Measurements from ENCODE around the gene RFX1.
"Not testable (repeated sequence)": the region's sequence is repeated elsewhere in the genome, so short reads cannot be mapped to it uniquely, and the experiment has no call there.

RFX1 gene

DNA sequence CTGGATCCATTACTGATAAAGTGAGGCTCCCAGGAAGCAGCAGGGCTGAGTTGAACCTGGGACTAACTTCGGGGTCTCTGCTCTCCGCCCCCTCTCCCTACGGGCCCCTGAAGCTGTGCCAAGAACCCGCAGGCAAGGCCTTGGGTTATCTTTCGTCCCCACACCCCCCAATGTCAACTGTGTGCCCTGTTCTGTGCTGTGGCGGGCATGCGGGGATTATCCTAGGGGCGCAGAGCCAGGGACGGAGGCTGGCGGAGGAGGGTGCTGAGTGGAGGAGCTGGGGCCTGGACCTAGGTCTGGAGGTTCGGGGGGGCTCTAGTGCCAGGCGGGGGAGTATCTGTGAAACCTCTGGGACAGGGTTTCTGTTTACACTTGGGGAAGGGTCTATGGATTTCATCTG is 26.4 kb downstream of the RFX1 start:
- no peak for DNase-seq (ENCODE audit: low read depth in 1 of 2, low spot score in 1 of 2)

DNA sequence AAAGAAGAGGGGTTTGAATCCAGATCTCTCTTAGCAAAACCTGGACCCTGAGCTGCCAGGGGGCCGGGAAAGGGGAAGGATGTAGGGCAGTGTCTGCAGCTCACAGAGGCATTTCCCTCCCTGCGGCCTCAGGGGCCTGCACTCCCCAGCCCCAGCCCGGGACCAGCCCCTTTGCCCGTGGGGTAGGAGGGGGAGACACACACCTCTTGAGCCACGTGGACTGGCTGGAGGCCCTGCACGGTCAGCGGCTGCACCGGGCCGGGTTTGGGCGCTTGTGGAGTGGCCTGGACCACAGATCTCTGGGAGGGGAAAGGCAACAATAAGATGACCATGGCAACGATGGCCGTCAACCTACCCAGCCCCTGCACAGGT is 26.9 kb downstream of the RFX1 start:
- DNase-seq (ENCODE audit: low read depth in 1 of 2, low spot score in 1 of 2) = no peak

DNA sequence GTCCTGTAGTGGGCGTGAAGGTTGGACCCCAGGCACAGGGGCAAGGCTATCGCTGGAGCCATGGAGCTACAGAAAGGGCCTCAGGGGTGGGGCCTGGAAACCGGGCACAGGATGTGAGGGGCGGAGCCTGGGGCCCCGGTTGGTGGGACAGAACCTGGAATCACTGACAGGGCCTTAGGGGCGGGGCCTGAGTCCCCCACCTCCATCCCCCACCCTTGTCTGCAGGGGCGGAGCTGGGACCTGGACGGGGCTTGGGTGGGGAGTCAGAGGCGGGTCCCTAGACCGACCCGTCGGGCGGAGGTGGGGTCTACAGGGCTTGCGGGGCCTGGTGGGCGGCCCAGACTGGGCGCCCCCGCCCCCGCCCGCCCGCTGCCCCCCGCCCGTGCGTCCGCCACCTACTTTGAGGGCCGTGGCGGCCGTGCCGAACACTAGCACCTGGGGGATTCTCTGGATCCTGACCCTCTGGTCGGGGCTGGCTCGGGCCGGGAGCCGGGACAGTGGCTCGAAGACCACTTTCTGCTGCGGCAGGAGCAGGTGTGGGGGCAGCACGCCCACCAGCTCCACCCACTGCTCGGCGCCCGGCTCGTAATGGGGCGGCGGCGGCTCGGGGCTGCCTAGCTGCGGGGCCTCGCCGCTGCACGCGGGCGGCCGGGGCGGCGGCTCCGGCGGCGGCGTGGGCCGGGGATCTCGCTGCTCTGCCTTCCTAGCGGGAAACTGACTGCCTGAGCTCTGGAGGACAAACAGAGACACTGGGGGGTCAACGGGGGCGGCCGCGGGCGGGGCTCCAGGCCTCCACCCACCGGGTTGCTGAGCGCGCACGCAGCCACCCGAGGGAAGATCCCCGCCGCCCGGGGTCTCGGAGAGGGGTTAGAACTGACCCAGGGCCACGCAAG is 27.5 kb downstream of the RFX1 start:
- DNase-seq (ENCODE audit: low read depth in 1 of 2, low spot score in 1 of 2) = no peak

DNA sequence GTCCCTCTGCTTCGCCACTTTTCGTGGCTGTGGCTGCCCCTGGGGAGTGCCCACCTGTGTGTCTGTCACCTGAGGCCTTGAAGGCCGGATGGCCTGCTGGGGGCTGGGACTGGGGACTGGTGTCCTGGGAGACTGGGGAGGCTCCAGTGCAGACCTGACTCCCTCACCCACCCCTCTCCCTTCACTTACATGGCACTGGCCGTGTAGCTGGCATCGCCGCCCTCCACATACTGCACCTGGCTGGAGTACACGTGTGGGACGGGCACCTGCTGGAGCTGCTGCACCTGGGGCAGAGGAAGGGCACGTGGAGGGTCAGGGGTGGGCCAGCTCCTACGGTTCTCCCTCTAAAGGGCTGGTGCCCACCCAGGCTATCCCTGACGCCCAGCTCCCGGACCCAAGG is 28.3 kb downstream of the RFX1 start:
- no peak for DNase-seq (ENCODE audit: low read depth in 1 of 2, low spot score in 1 of 2)

DNA sequence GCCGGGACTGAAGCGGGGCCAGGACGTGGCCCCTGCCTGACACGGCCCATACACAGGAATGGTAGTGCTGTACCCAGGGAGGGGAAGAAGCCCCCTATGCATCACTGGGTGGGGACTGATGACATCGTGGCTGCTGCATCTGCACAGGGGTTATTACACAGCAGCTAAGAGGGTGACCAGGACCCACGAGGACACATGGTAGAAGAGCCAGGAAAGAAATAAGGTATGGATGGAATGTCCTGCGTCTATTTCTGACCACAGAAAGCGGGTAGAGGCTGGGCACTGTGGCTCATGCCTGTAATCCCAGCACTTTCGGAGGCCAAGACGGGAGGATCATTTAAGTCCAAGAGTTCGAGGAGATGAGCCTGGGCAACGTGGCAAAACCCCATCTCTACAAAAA is 29.7 kb downstream of the RFX1 start:
- DNase-seq (ENCODE audit: low read depth in 1 of 2, low spot score in 1 of 2) = no peak

DNA sequence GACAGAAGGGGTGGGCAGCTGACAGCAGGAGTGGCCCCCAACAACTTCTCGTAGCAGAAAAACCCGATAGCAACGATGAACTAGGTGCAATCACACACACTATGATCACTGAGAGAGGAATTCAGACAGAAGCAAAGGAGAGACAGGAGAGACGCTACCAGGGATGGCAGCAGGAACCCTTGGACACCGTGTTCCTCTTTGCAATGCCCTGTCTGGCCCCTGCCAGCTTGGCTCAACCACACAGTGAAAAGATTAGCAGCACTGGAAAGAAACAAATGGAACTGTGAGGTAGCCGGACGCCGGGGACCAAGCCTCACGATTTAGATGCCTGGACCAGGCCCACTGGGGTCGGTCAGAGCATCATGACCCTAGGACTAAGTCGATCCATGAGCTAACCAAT is 30.2 kb downstream of the RFX1 start:
- no peak for DNase-seq (ENCODE audit: low read depth in 1 of 2, low spot score in 1 of 2)

DNA sequence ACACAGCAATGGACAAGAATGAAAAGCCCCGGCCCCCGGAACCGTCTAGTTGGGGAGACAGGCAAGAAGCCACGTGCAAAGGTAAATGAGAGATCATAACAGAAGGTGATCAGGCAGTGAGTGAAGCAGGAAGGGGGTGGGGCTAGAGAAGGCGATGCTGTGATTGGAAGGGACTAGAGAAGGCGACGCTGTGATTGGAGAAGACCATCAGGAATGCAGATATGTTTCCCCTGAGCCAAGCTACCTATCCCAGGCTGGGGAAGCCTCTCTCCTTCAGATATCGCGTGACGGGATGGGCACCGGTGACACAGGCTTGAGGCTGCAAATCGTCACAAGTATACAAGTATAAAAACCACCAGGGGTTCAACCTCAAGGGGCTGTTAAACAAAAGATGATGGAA is 32.0 kb downstream of the RFX1 start:
- DNase-seq (ENCODE audit: low read depth in 1 of 2, low spot score in 1 of 2) = no peak

DNA sequence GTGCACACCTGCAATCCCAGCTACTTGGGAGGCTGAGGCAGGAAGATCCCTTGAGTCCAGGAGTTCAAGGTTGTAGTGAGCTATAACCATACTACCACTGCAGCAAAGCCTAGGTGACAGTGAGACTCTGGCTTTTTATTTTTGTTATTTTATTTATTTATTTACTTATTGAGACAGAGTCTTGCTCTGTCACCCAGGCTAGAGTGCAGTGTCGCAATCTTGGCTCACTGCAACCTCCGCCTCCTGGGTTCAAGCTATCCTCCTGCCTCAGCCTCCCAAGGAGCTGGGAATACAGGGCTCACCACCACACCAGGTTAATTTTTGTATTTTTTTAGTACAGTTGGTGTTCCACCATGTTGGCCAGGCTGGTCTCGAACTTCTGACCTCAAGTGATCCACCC is 32.6 kb downstream of the RFX1 start:
- DNase-seq (ENCODE audit: low read depth in 1 of 2, low spot score in 1 of 2) = not testable (repeated sequence)

DNA sequence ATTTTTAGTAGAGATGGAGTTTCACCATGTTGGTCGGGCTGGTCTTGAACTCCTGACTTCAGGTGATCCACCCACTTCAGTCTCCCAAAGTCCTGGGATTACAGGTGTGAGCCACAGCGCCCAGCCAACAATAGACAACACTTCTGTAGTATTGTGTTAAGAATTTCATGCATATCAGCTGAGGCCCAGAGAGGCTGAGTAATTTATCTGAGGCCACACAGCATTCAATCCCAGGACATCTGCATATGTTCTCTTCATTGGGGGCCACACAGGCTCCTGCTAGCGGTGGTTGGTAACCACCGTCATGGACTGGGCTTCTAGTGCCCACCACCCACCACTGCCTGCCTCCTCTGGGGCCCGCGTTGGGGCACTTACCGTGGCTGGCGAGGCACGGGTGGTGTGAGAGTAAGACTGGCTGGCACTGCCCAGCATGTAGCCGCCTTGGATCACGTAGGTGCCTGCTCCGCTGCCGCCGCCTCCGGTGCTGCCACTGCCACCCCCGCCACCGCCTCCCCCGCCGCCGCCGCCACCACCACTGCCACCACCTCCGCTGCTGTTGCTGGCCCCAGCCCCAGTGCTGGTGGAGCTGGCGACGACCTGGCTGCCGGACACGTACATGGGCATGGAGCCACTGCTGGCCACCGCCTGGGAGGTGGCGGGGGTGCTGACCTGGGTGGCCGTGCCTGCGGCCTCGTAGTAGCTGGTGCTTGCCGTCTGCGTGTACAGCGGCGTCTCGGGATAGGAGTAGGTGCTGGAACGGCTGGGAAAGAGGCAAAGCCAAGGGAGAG is 33.6 kb downstream of the RFX1 start:
- DNase-seq (ENCODE audit: low read depth in 1 of 2, low spot score in 1 of 2) = no peak

DNA sequence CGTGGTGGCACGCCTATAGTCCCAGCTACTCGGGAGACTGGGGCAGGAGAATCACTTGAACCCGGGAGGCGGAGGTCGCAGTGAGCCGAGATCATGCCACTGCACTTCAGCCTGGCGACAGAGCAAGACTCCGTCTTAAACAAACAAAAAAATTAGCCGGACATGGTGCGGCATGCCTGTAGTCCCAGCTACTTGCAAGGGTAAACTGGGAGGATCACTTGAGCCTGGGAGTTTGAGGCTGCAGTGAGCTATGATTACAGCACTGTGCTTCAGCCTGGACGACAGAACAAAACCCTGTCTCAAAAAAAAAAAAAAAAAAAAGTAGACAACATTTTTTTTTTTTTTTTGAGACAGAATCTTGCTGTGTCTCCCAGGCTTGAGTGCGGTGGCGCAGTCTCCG is 34.3 kb downstream of the RFX1 start:
- not testable (repeated sequence) for DNase-seq (ENCODE audit: low read depth in 1 of 2, low spot score in 1 of 2)

DNA sequence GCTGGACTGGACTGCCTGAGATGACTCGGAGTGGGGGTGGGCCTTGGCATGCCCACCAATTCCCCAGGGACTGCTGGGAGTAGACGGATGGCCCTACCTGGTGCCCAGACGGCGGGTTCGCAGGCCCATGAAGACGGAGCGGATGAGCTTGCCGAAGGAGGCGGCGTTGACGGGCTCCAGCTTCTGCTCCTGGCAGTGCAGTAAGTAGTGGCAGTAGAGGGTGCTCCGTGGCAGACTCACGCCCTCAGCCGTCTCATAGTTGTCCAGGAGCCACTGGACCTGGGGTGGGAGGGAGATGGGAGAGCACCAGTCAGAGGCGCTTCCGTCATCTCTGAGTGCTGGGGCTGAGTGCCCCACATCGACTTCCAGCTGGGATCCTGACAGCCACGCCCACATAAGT is 36.2 kb downstream of the RFX1 start:
- no peak for DNase-seq (ENCODE audit: low read depth in 1 of 2, low spot score in 1 of 2)

DNA sequence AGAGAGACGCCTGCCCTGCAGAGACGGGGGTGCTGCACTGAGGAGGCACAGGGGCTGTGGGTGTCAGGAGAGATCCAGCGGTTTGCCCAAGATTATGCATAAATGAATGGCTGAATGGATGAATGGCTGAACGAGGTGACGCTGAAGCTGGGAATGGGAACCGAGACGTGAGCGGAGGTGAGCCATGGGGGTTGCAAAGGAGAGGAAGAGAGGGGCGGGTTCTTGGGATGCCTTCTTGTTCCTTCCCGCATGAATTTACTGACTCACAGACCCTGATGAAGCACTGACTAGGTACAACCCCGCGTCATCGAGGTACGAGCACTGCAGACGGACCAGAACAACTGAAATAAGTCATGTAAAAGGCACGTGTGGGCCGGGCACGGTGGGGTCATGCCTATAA is 37.1 kb downstream of the RFX1 start:
- no peak for DNase-seq (ENCODE audit: low read depth in 1 of 2, low spot score in 1 of 2)

DNA sequence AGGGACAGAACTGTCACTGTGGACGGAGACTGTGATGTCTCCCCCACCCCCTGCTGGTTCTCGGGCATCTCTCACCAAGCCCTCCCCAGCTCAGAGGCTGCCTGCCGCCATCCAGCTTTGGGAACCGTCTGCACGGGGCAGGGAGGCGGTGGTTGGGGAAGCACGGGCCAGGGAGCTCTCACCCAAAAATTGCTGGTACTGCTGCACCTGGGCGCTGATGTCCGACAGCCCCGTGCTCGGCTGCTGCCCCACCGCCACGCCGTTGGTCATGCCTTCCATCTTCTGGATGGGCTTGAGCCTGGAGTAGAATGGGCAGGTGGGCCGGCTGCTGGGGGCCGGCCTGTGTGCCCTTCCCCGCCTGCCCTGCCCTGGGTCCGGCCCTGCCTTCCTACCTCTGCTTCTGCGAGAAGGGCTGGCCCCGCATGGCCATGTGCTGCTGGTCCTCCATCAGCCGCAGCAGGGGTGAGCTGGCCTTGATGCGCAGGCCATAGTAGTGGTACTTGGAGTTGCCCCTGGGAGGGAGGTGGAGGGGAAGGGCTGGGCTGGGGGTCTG is 37.7 kb downstream of the RFX1 start:
- no peak for DNase-seq (ENCODE audit: low read depth in 1 of 2, low spot score in 1 of 2)

DNA sequence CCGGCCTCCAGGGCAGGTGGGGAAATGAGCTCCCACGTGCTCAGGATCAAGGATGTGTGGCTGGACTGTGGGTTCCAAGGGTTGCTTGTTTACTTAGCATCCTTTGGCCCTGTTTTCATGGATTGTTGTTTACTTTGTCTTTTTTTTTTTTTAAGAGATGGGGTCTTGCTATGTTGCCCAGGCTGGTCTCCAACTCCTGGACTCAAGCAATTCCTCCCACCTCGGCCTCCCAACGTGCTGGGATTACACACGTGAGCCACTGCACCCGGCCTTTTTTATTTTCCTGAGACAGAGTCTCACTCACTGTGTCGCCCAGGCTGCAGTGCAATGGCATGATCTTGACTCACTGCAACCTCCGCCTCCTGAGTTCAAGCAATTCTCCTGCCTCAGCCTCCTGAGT is 38.9 kb downstream of the RFX1 start:
- DNase-seq (ENCODE audit: low read depth in 1 of 2, low spot score in 1 of 2) = not testable (repeated sequence)

DNA sequence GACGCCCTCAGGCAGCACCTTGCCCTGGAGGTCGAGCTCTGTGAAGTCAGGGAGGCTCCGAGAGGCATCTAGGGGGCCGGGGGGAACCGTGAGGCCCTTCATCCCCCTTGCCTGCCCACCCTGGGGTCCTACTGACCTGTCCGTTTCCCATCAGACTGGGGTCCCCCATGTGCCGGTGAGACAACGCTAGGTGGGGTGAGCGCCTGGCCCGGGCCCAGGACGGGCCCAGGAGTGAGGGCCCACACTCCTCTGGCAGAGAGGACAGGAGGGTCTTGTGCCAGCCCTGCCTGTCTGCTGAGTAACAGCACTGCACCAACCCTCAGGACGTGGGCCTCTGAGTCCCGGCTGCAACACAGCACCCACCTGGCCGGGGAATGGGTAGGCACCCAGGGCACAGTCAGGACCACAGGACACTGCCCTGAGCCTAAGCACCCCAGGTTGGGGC is 39.4 kb downstream of the RFX1 start:
- no peak for DNase-seq (ENCODE audit: low read depth in 1 of 2, low spot score in 1 of 2)

DNA sequence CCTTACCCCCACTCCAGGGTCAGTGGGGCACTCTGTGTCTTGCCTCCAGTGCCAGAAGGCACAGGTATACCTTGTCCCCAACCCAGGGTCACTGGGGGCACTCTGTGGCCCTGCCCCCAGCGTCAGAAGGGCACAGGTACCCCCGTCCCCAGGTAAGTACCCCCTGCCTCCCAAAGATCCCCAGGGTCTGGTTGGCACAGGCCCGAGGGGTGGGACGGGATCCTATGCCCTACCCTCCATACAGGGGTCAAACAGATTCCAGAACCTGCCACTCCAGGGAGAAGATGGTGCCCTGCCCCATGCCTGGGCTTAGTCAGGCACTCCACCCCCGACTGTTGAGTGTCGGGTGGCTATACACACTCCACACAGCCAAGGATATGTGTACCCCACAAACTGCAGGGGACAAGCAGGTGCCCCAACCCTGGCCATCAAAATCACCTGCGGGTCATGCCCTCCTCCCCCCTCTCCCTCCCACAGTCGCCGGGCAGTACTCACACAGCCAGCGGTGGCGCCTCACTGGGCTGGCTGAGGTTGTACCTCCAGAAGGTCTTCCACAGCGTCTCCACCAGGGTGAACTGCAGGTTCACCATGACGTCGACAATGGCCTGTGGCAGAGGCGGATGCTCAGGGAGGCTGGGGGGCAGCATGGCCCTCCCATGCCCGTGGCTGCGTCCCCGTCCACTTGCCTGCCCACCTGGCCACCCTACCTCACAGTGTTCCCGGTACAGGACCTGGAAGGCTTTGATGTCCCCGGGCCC is 40.0 kb downstream of the RFX1 start:
- no peak for DNase-seq (ENCODE audit: low read depth in 1 of 2, low spot score in 1 of 2)

DNA sequence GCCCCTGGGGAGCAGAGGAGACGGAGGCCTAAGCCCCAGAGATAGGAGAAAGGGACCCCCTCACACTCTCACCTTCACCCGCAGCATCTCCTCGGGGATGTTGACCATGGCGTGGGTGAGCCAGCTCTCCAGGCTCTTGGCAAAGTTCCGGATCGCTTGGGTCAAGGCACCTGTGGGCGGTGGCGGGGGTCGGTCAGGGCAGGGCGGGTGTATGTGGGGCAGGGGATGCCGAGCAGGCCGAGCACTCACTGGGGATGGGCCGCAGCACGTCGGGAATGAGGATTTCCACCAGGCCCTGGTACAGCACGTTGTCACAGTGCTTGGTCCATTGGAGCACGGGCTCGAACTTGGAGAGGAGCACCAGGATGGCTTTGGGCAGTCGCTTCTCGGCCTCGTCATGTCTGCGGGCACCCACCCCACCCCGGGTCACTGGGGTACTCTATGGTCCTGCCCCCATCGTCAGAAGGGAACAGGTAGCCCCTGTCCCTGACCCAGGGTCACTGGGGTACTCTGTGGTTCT is 40.7 kb downstream of the RFX1 start:
- no peak for DNase-seq (ENCODE audit: low read depth in 1 of 2, low spot score in 1 of 2)

DNA sequence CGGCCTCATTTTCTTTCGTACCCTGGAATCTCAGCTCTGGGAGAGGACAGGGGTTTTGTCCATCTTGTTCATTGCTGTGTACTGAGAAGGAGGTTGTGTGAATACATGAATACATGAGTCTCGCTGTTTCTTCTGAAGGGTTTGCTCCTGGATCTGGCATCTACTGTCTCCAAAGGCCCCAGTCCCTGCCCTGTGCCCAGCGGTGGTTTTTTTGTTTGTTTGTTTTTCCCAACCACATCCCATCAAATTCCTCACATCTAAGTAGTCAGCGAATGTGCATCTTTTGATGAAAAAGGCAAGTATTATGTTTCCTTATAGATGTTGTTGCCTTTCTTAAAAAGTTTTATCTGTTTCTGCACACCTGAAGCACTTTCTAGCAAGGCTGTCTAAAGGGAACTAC is 41.3 kb downstream of the RFX1 start:
- no peak for DNase-seq (ENCODE audit: low read depth in 1 of 2, low spot score in 1 of 2)

DNA sequence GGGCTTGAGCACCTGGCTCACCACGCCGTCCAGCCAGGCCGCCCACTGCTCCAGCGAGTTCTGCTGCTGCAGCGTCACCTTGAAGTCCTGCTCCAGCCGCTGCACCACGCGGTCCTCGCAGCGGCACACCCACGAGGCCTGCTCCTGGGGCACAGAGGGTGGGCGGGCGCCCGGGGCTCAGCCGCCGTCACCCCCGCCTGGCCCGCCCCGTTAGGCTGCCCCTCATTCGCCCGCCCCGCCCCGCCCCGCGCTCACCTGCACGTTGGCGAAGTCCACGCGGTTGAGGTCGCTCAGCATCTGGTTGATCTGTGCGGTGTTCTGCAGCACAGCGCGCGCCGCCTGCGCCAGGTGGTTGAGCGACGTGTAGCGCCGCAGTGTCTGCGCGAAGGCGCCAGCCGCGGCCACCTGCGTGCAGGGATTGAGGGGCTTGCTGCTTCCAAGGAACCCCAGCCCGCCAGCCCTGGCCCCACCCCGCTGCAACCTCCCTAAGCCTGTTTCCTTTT is 42.5 kb downstream of the RFX1 start:
- no peak for DNase-seq (ENCODE audit: low read depth in 1 of 2, low spot score in 1 of 2)

DNA sequence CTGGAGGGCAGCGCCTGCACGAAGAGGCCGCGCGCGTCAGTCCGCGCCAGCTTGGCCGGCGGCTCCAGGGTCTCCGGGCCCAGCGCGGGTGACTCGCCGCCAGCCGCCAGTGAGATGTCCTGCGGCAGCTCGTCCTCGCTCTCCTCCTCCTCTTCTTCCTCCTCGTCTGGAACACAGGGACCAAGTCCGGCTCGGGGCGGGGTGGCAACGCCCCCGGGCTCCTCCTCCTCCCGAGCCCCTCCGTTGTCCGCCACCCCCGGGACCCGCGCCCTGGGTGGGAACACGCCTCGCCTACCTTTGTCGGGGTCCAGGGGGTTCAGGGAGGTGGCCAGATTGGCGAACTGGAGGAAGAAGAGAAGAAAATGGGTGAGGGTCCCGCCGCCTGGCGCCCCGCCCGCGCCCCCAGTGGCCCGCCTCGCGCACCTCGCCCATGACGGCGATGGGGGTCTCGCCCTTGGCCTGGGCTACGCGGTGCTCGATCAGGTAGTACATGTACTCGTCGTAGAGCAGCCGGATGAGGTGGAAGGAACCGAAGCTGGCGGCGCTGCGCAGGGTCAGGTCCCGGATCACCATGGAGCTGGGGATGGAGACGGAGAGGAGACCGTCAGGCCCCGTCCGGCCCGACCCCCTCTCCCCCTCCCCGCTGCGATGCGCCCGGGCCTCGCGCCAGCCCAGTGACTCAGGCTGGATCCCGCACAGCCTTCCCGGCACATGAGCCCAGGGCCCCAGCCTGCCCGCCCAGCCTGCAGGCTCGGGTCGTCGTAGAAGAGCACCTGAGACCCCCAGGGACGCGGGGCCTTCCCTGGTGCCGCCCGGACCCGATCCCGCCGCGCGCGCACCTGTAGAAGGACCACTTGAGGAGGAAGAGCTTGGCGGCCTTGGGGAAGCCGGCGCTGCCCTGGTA is 43.2 kb downstream of the RFX1 start:
- DNase-seq (ENCODE audit: low read depth in 1 of 2, low spot score in 1 of 2) = no peak

Measured in stimulated activated CD4-positive, alpha-beta T cell treated with anti-CD3 and anti-CD28 coated beads, Interleukin-15, amount 100 ng/mL, for 1 hour (primary cell).